Effector memory CD4-positive, alpha-beta T cell (primary cell): Measurements from ENCODE around the gene CEP350.
"Not testable (repeated sequence)": the region's sequence is repeated elsewhere in the genome, so short reads cannot be mapped to it uniquely, and the experiment has no call there.

Experiments
- DNase-seq, 3 donors: peaks; one replicate each; pipeline ENCODE4 v3.0.0-alpha.2; 2020
- H3K27ac ChIP-seq: 2 replicates; pipeline ENCODE4 v1.7.0; 2013; ENCODE audit warnings: mild to moderate bottlenecking, low read length, moderate library complexity; ENCODE audit not compliant: insufficient read depth, poor library complexity, severe bottlenecking
- H3K27me3 ChIP-seq: replicated peaks from 2 replicates; pipeline ENCODE4 v1.7.0; 2013; ENCODE audit warnings: mild to moderate bottlenecking, low read length; ENCODE audit not compliant: insufficient read depth, control insufficient read depth, poor library complexity, severe bottlenecking
- H3K36me3 ChIP-seq: 2 replicates; pipeline ENCODE4 v1.7.0; 2013; ENCODE audit warnings: mild to moderate bottlenecking, low read length, moderate library complexity; ENCODE audit not compliant: control insufficient read depth, insufficient read depth
- H3K4me1 ChIP-seq: 2 replicates; pipeline ENCODE4 v1.7.0; 2013; ENCODE audit warnings: low read length, mild to moderate bottlenecking; ENCODE audit not compliant: control insufficient read depth, insufficient read depth, poor library complexity, severe bottlenecking
- H3K4me3 ChIP-seq: 2 replicates; pipeline ENCODE4 v1.7.0; 2013; ENCODE audit warnings: low read length, low read depth, mild to moderate bottlenecking; ENCODE audit not compliant: insufficient read depth, poor library complexity, severe bottlenecking
- H3K9me3 ChIP-seq: 2 replicates; pipeline ENCODE4 v1.7.0; 2013; ENCODE audit warnings: mild to moderate bottlenecking, low read length, moderate library complexity; ENCODE audit not compliant: control insufficient read depth

CEP350 gene

GRCh38 chr1:179984942-179985341 lies 30.3 kb downstream of the CEP350 start:
- H3K9me3 ChIP-seq = no peaks in the 10 kb centered on the region
- no peaks in the 10 kb centered on the region for H3K27me3 ChIP-seq
- H3K4me1 ChIP-seq = no peaks in the 10 kb centered on the region
- H3K4me3 ChIP-seq = no peak overlapping the region
- DNase-seq = no peak
- no peak overlapping the region for H3K27ac ChIP-seq
- H3K36me3 ChIP-seq = no peaks in the 10 kb centered on the region

GRCh38 chr1:179990847-179991246 lies 36.2 kb downstream of the CEP350 start:
- no peaks in the 10 kb centered on the region for H3K27me3 ChIP-seq
- no peaks in the 10 kb centered on the region for H3K4me1 ChIP-seq
- H3K27ac ChIP-seq = no peak overlapping the region
- DNase-seq = no peak
- H3K9me3 ChIP-seq = no peaks in the 10 kb centered on the region
- peaks cover 3% of the 10 kb centered on the region for H3K36me3 ChIP-seq
- no peak overlapping the region for H3K4me3 ChIP-seq

- no peak overlapping the region for H3K27ac ChIP-seq
- DNase-seq = no peak
- no peaks in the 10 kb centered on the region for H3K27me3 ChIP-seq
- H3K9me3 ChIP-seq = no peaks in the 10 kb centered on the region
- H3K36me3 ChIP-seq = peaks cover 14% of the 10 kb centered on the region
- no peak overlapping the region for H3K4me3 ChIP-seq
- H3K4me1 ChIP-seq = no peaks in the 10 kb centered on the region
Measured at GRCh38 chr1:179995576-179995975, 41.0 kb downstream of the CEP350 start.

GRCh38 chr1:179996099-179996498 lies 41.5 kb downstream of the CEP350 start:
- no peak overlapping the region for H3K27ac ChIP-seq
- H3K4me3 ChIP-seq = no peak overlapping the region
- H3K4me1 ChIP-seq = no peaks in the 10 kb centered on the region
- DNase-seq = no peak
- H3K36me3 ChIP-seq = peaks cover 14% of the 10 kb centered on the region
- H3K27me3 ChIP-seq = no peaks in the 10 kb centered on the region
- H3K9me3 ChIP-seq = no peaks in the 10 kb centered on the region

GRCh38 chr1:180000575-180000974 lies 46.0 kb downstream of the CEP350 start:
- H3K27me3 ChIP-seq = no peaks in the 10 kb centered on the region
- H3K36me3 ChIP-seq = peaks cover 31% of the 10 kb centered on the region
- H3K9me3 ChIP-seq = no peaks in the 10 kb centered on the region
- H3K4me1 ChIP-seq = no peaks in the 10 kb centered on the region
- H3K27ac ChIP-seq = no peak overlapping the region
- no peak overlapping the region for H3K4me3 ChIP-seq
- no peak for DNase-seq

- no peak overlapping the region for H3K4me3 ChIP-seq
- no peaks in the 10 kb centered on the region for H3K27me3 ChIP-seq
- H3K27ac ChIP-seq = no peak overlapping the region
- H3K4me1 ChIP-seq = no peaks in the 10 kb centered on the region
- no peak for DNase-seq
- no peaks in the 10 kb centered on the region for H3K9me3 ChIP-seq
- peaks cover 32% of the 10 kb centered on the region for H3K36me3 ChIP-seq
Measured at GRCh38 chr1:180002437-180002836, 47.8 kb downstream of the CEP350 start.

- H3K27me3 ChIP-seq = no peaks in the 10 kb centered on the region
- no peak overlapping the region for H3K27ac ChIP-seq
- no peak for DNase-seq
- H3K36me3 ChIP-seq = peaks cover 35% of the 10 kb centered on the region
- no peaks in the 10 kb centered on the region for H3K9me3 ChIP-seq
- H3K4me1 ChIP-seq = no peaks in the 10 kb centered on the region
- H3K4me3 ChIP-seq = no peak overlapping the region
Measured at GRCh38 chr1:180003026-180003695, 48.6 kb downstream of the CEP350 start.

- H3K36me3 ChIP-seq = peaks cover 46% of the 10 kb centered on the region
- not testable (repeated sequence) for DNase-seq, H3K27me3 ChIP-seq, H3K27ac ChIP-seq, H3K9me3 ChIP-seq, H3K4me1 ChIP-seq, H3K4me3 ChIP-seq
Measured at GRCh38 chr1:180006762-180007161, 52.2 kb downstream of the CEP350 start.

GRCh38 chr1:180020017-180020416 lies 65.4 kb downstream of the CEP350 start:
- H3K36me3 ChIP-seq = peaks cover 60% of the 10 kb centered on the region
- H3K4me1 ChIP-seq = no peaks in the 10 kb centered on the region
- no peaks in the 10 kb centered on the region for H3K9me3 ChIP-seq
- H3K4me3 ChIP-seq = no peak overlapping the region
- no peak for DNase-seq
- H3K27me3 ChIP-seq = no peaks in the 10 kb centered on the region
- H3K27ac ChIP-seq = no peak overlapping the region

- Histone ChIP-seq H3K36me3 (peaks cover 45% of the 10 kb centered on the region), H3K4me1 (no peaks in the 10 kb centered on the region), H3K9me3 (no peaks in the 10 kb centered on the region), H3K27ac (no peak overlapping the region), H3K4me3 (no peak overlapping the region), H3K27me3 (no peaks in the 10 kb centered on the region)
- no peak for DNase-seq
Measured at GRCh38 chr1:180026556-180026955, 71.9 kb downstream of the CEP350 start.
